Measurements from ENCODE around the gene HOMER1.

Gene HOMER1

GRCh38 chr5:79513704-79514390 lies at the start of gene HOMER1:
Gene HOMER1, minus strand, starts transcription at chr5:79514134. Its CDS starts 1,360 bp downstream, at chr5:79512774.
- DNase-seq: peak; percentile 76 to 89 (median 78)

- no peak for DNase-seq
Observed at GRCh38 chr5:79563247-79563590, 49.3 kb upstream of the HOMER1 start.

- peak; percentile 62 to 88 (median 77) for DNase-seq
Observed at GRCh38 chr5:79562351-79563246, 48.7 kb upstream of the HOMER1 start.

GRCh38 chr5:79561525-79561893 lies 47.6 kb upstream of the HOMER1 start:
- DNase-seq: peak; percentile 24 to 47 (median 44)

GRCh38 chr5:79560771-79561524 lies 47.0 kb upstream of the HOMER1 start:
- peak; percentile 81 to 97 (median 95) for DNase-seq

- no peak for DNase-seq
Observed at GRCh38 chr5:79555418-79555817, 41.5 kb upstream of the HOMER1 start.

GRCh38 chr5:79552984-79553383 lies 39.0 kb upstream of the HOMER1 start:
- no peak for DNase-seq

- DNase-seq: no peak
Observed at GRCh38 chr5:79547982-79548381, 34.0 kb upstream of the HOMER1 start.

GRCh38 chr5:79547429-79547822 lies 33.5 kb upstream of the HOMER1 start:
- no peak for DNase-seq

GRCh38 chr5:79546782-79547428 lies 33.0 kb upstream of the HOMER1 start:
- no peak for DNase-seq

GRCh38 chr5:79544131-79544530 lies 30.2 kb upstream of the HOMER1 start:
- DNase-seq: no peak

- no peak for DNase-seq
Observed at GRCh38 chr5:79540939-79541338, 27.0 kb upstream of the HOMER1 start.

GRCh38 chr5:79536193-79536906 lies 22.4 kb upstream of the HOMER1 start:
- no peak for DNase-seq

- no peak for DNase-seq
Observed at GRCh38 chr5:79535477-79536192, 21.7 kb upstream of the HOMER1 start.

GRCh38 chr5:79529110-79529509 lies 15.2 kb upstream of the HOMER1 start:
- DNase-seq: peak; percentile 86 to 89 (median 89)

- DNase-seq: no peak
Observed at GRCh38 chr5:79527431-79527830, 13.5 kb upstream of the HOMER1 start.

GRCh38 chr5:79526928-79527327 lies 13.0 kb upstream of the HOMER1 start:
- DNase-seq: no peak

- no peak for DNase-seq
Observed at GRCh38 chr5:79526493-79526892, 12.6 kb upstream of the HOMER1 start.

GRCh38 chr5:79521156-79521555 lies 7.2 kb upstream of the HOMER1 start:
- DNase-seq: no peak

GRCh38 chr5:79518718-79519117 lies 4.8 kb upstream of the HOMER1 start:
- DNase-seq: no peak

- peak; percentile 6 to 49 (median 37) for DNase-seq
Observed at GRCh38 chr5:79517601-79518000, 3.7 kb upstream of the HOMER1 start.

- DNase-seq: no peak
Observed at GRCh38 chr5:79516986-79517385, 3.1 kb upstream of the HOMER1 start.

All from suppressor macrophage treated with lipopolysaccharide for 1 hour (primary cell).